Measurements from ENCODE around the gene EPB41L2. TPM values are rescaled to one million over a fixed set of nuclear protein-coding genes. Genes with fewer than 3 reads are reported as not detected.

EPB41L2 gene
- total RNA-seq, 2 experiments from 2014 or later, result 40.1 to 40.7 TPM

- H3K4me3 Mint-ChIP-seq, result no peak overlapping the region
Measured at GRCh38 chr6:130970839-130971410, 92.1 kb downstream of the EPB41L2 start.

GRCh38 chr6:130969791-130970491, 93.1 kb downstream of the EPB41L2 start:
- H3K9me3 Mint-ChIP-seq, result no peaks in the 10 kb centered on the region
- H3K4me1 Mint-ChIP-seq, result peaks cover 11% of the 10 kb centered on the region
- DNase-seq, result no peak
- H3K4me3 Mint-ChIP-seq, result no peak overlapping the region
- H3K36me3 Mint-ChIP-seq, result no peaks in the 10 kb centered on the region
- no peak overlapping the region for H3K27ac Mint-ChIP-seq
- no peaks in the 10 kb centered on the region for H3K27me3 Mint-ChIP-seq

More at GRCh38 chr6:130970839-130971410, 92.1 kb downstream of the EPB41L2 start:
- Mint-ChIP-seq H3K4me1 (peaks cover 13% of the 10 kb centered on the region), H3K9me3 (no peaks in the 10 kb centered on the region), H3K27me3 (no peaks in the 10 kb centered on the region), H3K27ac (no peak overlapping the region), H3K36me3 (no peaks in the 10 kb centered on the region)
- DNase-seq, result no peak

- no peak for DNase-seq
- no peak overlapping the region for H3K27ac Mint-ChIP-seq
- H3K27me3 Mint-ChIP-seq, result no peaks in the 10 kb centered on the region
- no peaks in the 10 kb centered on the region for H3K36me3 Mint-ChIP-seq
- H3K9me3 Mint-ChIP-seq, result no peaks in the 10 kb centered on the region
- no peak overlapping the region for H3K4me3 Mint-ChIP-seq
- H3K4me1 Mint-ChIP-seq, result peaks cover 12% of the 10 kb centered on the region
Measured at GRCh38 chr6:130969166-130969565, 93.9 kb downstream of the EPB41L2 start.

- H3K36me3 Mint-ChIP-seq, result no peaks in the 10 kb centered on the region
- no peak for DNase-seq
- H3K27me3 Mint-ChIP-seq, result no peaks in the 10 kb centered on the region
- peaks cover 12% of the 10 kb centered on the region for H3K4me1 Mint-ChIP-seq
- H3K27ac Mint-ChIP-seq, result no peak overlapping the region
- no peak overlapping the region for H3K4me3 Mint-ChIP-seq
- H3K9me3 Mint-ChIP-seq, result no peaks in the 10 kb centered on the region
Measured at GRCh38 chr6:130968476-130968875, 94.6 kb downstream of the EPB41L2 start.

GRCh38 chr6:130967502-130968445, 95.3 kb downstream of the EPB41L2 start:
- no peak for DNase-seq
- no peaks in the 10 kb centered on the region for H3K9me3 Mint-ChIP-seq
- peaks cover 12% of the 10 kb centered on the region for H3K4me1 Mint-ChIP-seq
- H3K36me3 Mint-ChIP-seq, result peaks cover under 1% of the 10 kb centered on the region
- H3K4me3 Mint-ChIP-seq, result no peak overlapping the region
- H3K27me3 Mint-ChIP-seq, result no peaks in the 10 kb centered on the region
- H3K27ac Mint-ChIP-seq, result no peak overlapping the region

- Mint-ChIP-seq H3K9me3 (no peaks in the 10 kb centered on the region), H3K4me3 (no peak overlapping the region), H3K27ac (no peak overlapping the region), H3K36me3 (peaks cover 2% of the 10 kb centered on the region), H3K4me1 (peaks cover 9% of the 10 kb centered on the region), H3K27me3 (no peaks in the 10 kb centered on the region)
- no peak for DNase-seq
Measured at GRCh38 chr6:130966344-130966980, 96.6 kb downstream of the EPB41L2 start.

- H3K27me3 Mint-ChIP-seq, result no peaks in the 10 kb centered on the region
- peaks cover 2% of the 10 kb centered on the region for H3K36me3 Mint-ChIP-seq
- H3K27ac Mint-ChIP-seq, result no peak overlapping the region
- no peak for DNase-seq
- peaks cover 5% of the 10 kb centered on the region for H3K4me1 Mint-ChIP-seq
- H3K9me3 Mint-ChIP-seq, result no peaks in the 10 kb centered on the region
- no peak overlapping the region for H3K4me3 Mint-ChIP-seq
Measured at GRCh38 chr6:130965656-130966055, 97.4 kb downstream of the EPB41L2 start.

GRCh38 chr6:130964808-130965604, 98.0 kb downstream of the EPB41L2 start:
- H3K27me3 Mint-ChIP-seq, result no peaks in the 10 kb centered on the region
- H3K36me3 Mint-ChIP-seq, result peaks cover 2% of the 10 kb centered on the region
- no peaks in the 10 kb centered on the region for H3K9me3 Mint-ChIP-seq
- no peak overlapping the region for H3K27ac Mint-ChIP-seq
- peaks cover 2% of the 10 kb centered on the region for H3K4me1 Mint-ChIP-seq
- no peak for DNase-seq
- H3K4me3 Mint-ChIP-seq, result no peak overlapping the region

- peaks cover 2% of the 10 kb centered on the region for H3K4me1 Mint-ChIP-seq
- no peak overlapping the region for H3K27ac Mint-ChIP-seq
- no peak overlapping the region for H3K4me3 Mint-ChIP-seq
- H3K27me3 Mint-ChIP-seq, result no peaks in the 10 kb centered on the region
- no peaks in the 10 kb centered on the region for H3K9me3 Mint-ChIP-seq
- DNase-seq, result no peak
- H3K36me3 Mint-ChIP-seq, result peaks cover 2% of the 10 kb centered on the region
Measured at GRCh38 chr6:130964289-130964688, 98.8 kb downstream of the EPB41L2 start.

- no peak for DNase-seq
- no peak overlapping the region for H3K27ac Mint-ChIP-seq
- no peaks in the 10 kb centered on the region for H3K9me3 Mint-ChIP-seq
- H3K36me3 Mint-ChIP-seq, result peaks cover 2% of the 10 kb centered on the region
- no peak overlapping the region for H3K4me3 Mint-ChIP-seq
- peaks cover 2% of the 10 kb centered on the region for H3K4me1 Mint-ChIP-seq
- H3K27me3 Mint-ChIP-seq, result no peaks in the 10 kb centered on the region
Measured at GRCh38 chr6:130962966-130963365, 100.1 kb downstream of the EPB41L2 start.

- Mint-ChIP-seq H3K27me3 (no peaks in the 10 kb centered on the region), H3K4me3 (no peak overlapping the region), H3K9me3 (no peaks in the 10 kb centered on the region), H3K27ac (no peak overlapping the region), H3K36me3 (peaks cover 2% of the 10 kb centered on the region), H3K4me1 (peaks cover 2% of the 10 kb centered on the region)
- no peak for DNase-seq
Measured at GRCh38 chr6:130961148-130961547, 101.9 kb downstream of the EPB41L2 start.

- no peak for DNase-seq
- peaks cover under 1% of the 10 kb centered on the region for H3K4me1 Mint-ChIP-seq
- no peaks in the 10 kb centered on the region for H3K9me3 Mint-ChIP-seq
- peaks cover 9% of the 10 kb centered on the region for H3K36me3 Mint-ChIP-seq
- H3K4me3 Mint-ChIP-seq, result no peak overlapping the region
- no peak overlapping the region for H3K27ac Mint-ChIP-seq
- no peaks in the 10 kb centered on the region for H3K27me3 Mint-ChIP-seq
Measured at GRCh38 chr6:130959951-130960350, 103.1 kb downstream of the EPB41L2 start.

- no peaks in the 10 kb centered on the region for H3K27me3 Mint-ChIP-seq
- no peak overlapping the region for H3K4me3 Mint-ChIP-seq
- no peak for DNase-seq
- no peaks in the 10 kb centered on the region for H3K4me1 Mint-ChIP-seq
- peaks cover 11% of the 10 kb centered on the region for H3K36me3 Mint-ChIP-seq
- no peak overlapping the region for H3K27ac Mint-ChIP-seq
- H3K9me3 Mint-ChIP-seq, result no peaks in the 10 kb centered on the region
Measured at GRCh38 chr6:130958468-130958867, 104.6 kb downstream of the EPB41L2 start.

GRCh38 chr6:130955755-130956154, 107.3 kb downstream of the EPB41L2 start:
- peaks cover 11% of the 10 kb centered on the region for H3K36me3 Mint-ChIP-seq
- H3K4me1 Mint-ChIP-seq, result no peaks in the 10 kb centered on the region
- no peak overlapping the region for H3K27ac Mint-ChIP-seq
- no peak overlapping the region for H3K4me3 Mint-ChIP-seq
- H3K9me3 Mint-ChIP-seq, result no peaks in the 10 kb centered on the region
- no peaks in the 10 kb centered on the region for H3K27me3 Mint-ChIP-seq
- no peak for DNase-seq

Measured in activated naive CD8-positive, alpha-beta T cell treated with anti-CD3 and anti-CD28 coated beads for 36 hours (primary cell).